Upper lobe of left lung (tissue), 6 donors: Measurements from ENCODE around the gene LPCAT1. TPM values are rescaled to one million over a fixed set of nuclear protein-coding genes. Genes with fewer than 3 reads are reported as not detected.

ENCODE experiments used
- ATAC-seq, 2 donors: fragments of 200-7000 bp; cut with Tn5 transposase; one replicate each; pipeline ENCODE4 v1.9.1; 2022; ENCODE audit warnings: mild to moderate bottlenecking in 2 of 2, moderate library complexity in 2 of 2; ENCODE audit not compliant: low FRiP score in 2 of 2
- DNase-seq, 2 donors: peaks; one replicate each; pipeline ENCODE4 v3.0.0-alpha.2; 2019 to 2020
- H3K27ac ChIP-seq, 4 donors: fragments of 200-600 bp; sonication (generic); one replicate each; pipeline ENCODE4 v1.5.1; 2016 to 2019
- H3K27me3 ChIP-seq, 4 donors: fragments of 200-600 bp; sonication (generic); one replicate each; pipeline ENCODE4 v1.5.1; 2017 to 2019
- H3K36me3 ChIP-seq, 4 donors: fragments of 200-600 bp; sonication (generic); one replicate each; pipeline ENCODE4 v1.5.1; 2016 to 2019
- H3K4me1 ChIP-seq, 4 donors: fragments of 200-600 bp; sonication (generic); one replicate each; pipeline ENCODE4 v1.5.1; 2018 to 2019
- H3K4me3 ChIP-seq, 4 donors: fragments of 200-600 bp; sonication (generic); one replicate each; pipeline ENCODE4 v1.5.1; 2017 to 2019; ENCODE audit warnings: mild to moderate bottlenecking in 2 of 4, moderate library complexity in 1 of 4
- H3K9me3 ChIP-seq, 4 donors: fragments of 200-600 bp; sonication (generic); one replicate each; pipeline ENCODE4 v1.5.1; 2018 to 2019
- CTCF ChIP-seq, 6 experiments: fragments of 450-650 bp in 4 of 6; fragments of 200-600 bp in 2 of 6; sonication (generic) in 2 of 6; IDR thresholded peaks; one replicate each; pipeline ENCODE4 v1.5.1; 2016 to 2019; ENCODE audit warnings: antibody characterized with exemption in 6 of 6
- EP300 ChIP-seq, 4 donors: sonication (generic); formaldehyde crosslinking; IDR thresholded peaks; one replicate each; pipeline ENCODE4 v1.5.1; 2017; ENCODE audit warnings: antibody characterized with exemption in 4 of 4, control low read depth in 2 of 4
- POLR2A ChIP-seq, 4 donors: fragments of 450-650 bp; IDR thresholded peaks; one replicate each; pipeline ENCODE4 v1.5.1; 2016 to 2017; ENCODE audit warnings: antibody characterized with exemption in 4 of 4, mild to moderate bottlenecking in 2 of 4
- POLR2AphosphoS5 ChIP-seq, 2 donors: sonication (generic); formaldehyde crosslinking; IDR thresholded peaks; one replicate each; pipeline ENCODE4 v1.5.1; 2017; ENCODE audit warnings: antibody characterized with exemption in 2 of 2
- WGBS, 2 donors: methylation state at CpG; one replicate each; pipeline ENCODE4 v1.1.5; 2017 to 2018; 5-methylcytosine and 5-hydroxymethylcytosine counted together
- total RNA-seq, 6 donors: library from RNA; depleted of rRNA in 4 of 6; stranded (reverse); fragments of >200 nt in 4 of 6; gene quantifications; one replicate each; pipeline versions ENCODE4 v1.1.0 to v1.2.1, GENCODE V29; 2016 to 2021
- donor health status: DM: no; HTN: no; CAD: no; lungs with moderate emphysema.
- donor health status: DM: no; HTN: yes; CAD: no; lungs with severe emphysema.

LPCAT1 gene
- total RNA-seq, 6 donors from 2014 or later: 403 to 922 (median 538) TPM

DNA sequence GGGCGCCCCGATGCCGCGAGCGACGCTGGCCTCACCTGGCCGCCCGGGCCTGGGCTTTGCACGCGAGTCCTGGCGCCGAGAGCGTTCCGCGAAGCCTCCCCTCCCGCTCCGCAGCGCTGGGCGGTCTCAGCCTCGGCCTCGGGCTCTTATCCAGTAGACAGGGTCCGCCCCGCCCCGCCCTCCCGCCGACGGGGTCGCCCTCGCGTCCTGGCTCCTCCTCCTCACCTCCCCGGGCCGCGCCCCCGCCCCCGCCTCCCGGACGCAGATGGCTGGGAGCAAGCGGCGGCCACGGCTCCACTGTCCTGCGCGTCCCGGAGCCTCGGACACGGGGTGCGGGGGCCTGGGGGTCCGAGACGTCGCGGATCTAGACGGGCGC is 78.5 kb downstream of the LPCAT1 start, which contains the start of gene SLC6A3:
Gene SLC6A3 (minus strand): TSS at position 128 of the 376 bp plus-strand sequence. CDS start 2,243 bp downstream, outside the sequence.
- Histone ChIP-seq H3K4me1 (peaks cover 14 to 23% (median 16%) of the 10 kb centered on the region in 4 donors), H3K27me3 (peaks cover 1 to 44% (median 21%) of the 10 kb centered on the region in 4 donors), H3K27ac (no peak within 1 kb of the TSS), H3K4me3 (peak within 1 kb of the TSS in 3 of 4 donors; percentile 15 to 23 (median 16)), H3K9me3 (no peaks in the 10 kb centered on the region), H3K36me3 (no peaks in the 10 kb centered on the region)
- ATAC-seq (peak in 1 of 2 donors; percentile 59), DNase-seq (peak in 1 of 2 donors; percentile 89)
- 0% methylated on average over 5 of the region's 52 CpGs; no CpG with 5 or more reads in 1 of the 2 donors for WGBS, 2 donors
- TF ChIP-seq CTCF (IDR thresholded peaks at IDR 0.05) (no peak), POLR2A (IDR thresholded peaks at IDR 0.05) (no peak), EP300 (IDR thresholded peaks at IDR 0.05) (no peak), POLR2AphosphoS5 (IDR thresholded peaks at IDR 0.05) (no peak)

- ATAC-seq (no peak), DNase-seq (peak; percentile 15 to 80)
- no peak for TF ChIP-seq EP300 (IDR thresholded peaks at IDR 0.05)
- no peak for TF ChIP-seq CTCF (IDR thresholded peaks at IDR 0.05)
- no peak for TF ChIP-seq POLR2A (IDR thresholded peaks at IDR 0.05)
- TF ChIP-seq POLR2AphosphoS5 (IDR thresholded peaks at IDR 0.05): no peak
- Histone ChIP-seq H3K4me1 (peaks cover 14 to 23% (median 16%) of the 10 kb centered on the region in 4 donors), H3K4me3 (peak overlapping the region in 3 of 4 donors; percentile 15 to 23 (median 16)), H3K27ac (no peak overlapping the region), H3K9me3 (no peaks in the 10 kb centered on the region), H3K36me3 (no peaks in the 10 kb centered on the region), H3K27me3 (peaks cover 1 to 44% (median 21%) of the 10 kb centered on the region in 4 donors)
- 10 to 58% methylated on average over 4 to 37 of the region's 68 CpGs for WGBS, 2 donors
These were observed 79.2 kb downstream of the LPCAT1 start for GRCh38 chr5:1444361-1445189.

DNA sequence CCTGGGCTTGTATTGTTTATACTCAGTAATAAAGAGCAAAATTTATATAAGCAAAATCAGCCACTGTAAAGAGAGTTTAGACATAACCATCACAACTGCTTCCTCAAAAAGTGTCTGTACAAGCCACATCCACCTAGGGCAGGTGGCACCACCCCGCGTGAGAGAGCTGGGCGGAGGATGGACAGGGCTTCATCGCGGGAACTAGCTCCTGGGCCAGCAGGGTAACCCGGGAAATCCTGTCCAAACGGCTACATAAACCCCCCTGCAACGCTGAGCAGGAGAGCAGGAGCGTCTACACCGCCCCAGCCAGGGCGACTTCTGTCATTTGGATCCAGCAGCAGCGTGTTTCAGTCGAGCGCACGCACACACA is 79.8 kb downstream of the LPCAT1 start:
- H3K27me3 ChIP-seq: peaks cover 1 to 44% (median 21%) of the 10 kb centered on the region in 4 donors
- 52 to 57% methylated on average over 15 of the region's 15 CpGs for WGBS, 2 donors
- no peak for ATAC-seq

DNA sequence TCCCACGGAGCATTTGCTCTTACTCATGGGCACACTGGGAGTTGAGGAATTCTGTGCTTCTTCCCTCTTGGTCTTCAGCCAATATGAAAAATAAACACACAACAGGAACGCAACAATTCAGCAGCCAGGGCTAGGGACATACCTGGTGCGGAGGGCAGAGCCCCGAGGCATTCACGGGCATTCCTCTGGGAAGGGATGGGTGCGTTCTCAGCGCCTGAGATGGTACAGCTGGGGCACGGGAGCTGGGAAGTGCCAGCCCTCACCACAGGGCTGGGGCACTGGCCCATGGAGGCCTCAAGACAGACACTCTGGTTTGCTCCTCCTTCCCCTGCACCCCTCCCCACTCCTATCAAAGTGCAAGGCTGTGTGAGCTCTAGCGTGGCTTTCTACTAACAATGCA is 80.6 kb downstream of the LPCAT1 start:
- WGBS, 2 donors: 60 to 64% methylated on average over 8 to 9 of the region's 9 CpGs
- no peak overlapping the region for H3K27ac ChIP-seq
- no peak for TF ChIP-seq POLR2AphosphoS5 (IDR thresholded peaks at IDR 0.05)
- TF ChIP-seq EP300 (IDR thresholded peaks at IDR 0.05): no peak
- no peak for TF ChIP-seq CTCF (IDR thresholded peaks at IDR 0.05)
- no peak for TF ChIP-seq POLR2A (IDR thresholded peaks at IDR 0.05)
- peaks cover 1 to 44% (median 21%) of the 10 kb centered on the region in 4 donors for H3K27me3 ChIP-seq
- H3K36me3 ChIP-seq: no peaks in the 10 kb centered on the region
- H3K4me1 ChIP-seq: peaks cover 14 to 23% (median 16%) of the 10 kb centered on the region in 4 donors
- ATAC-seq: no peak
- DNase-seq: peak in 1 of 2 donors; percentile 8
- H3K9me3 ChIP-seq: no peaks in the 10 kb centered on the region
- no peak overlapping the region for H3K4me3 ChIP-seq

More for the DNA sequence above, 79.8 kb downstream of the LPCAT1 start:
- no peak for DNase-seq
- Histone ChIP-seq H3K4me1 (peaks cover 14 to 23% (median 16%) of the 10 kb centered on the region in 4 donors), H3K36me3 (no peaks in the 10 kb centered on the region), H3K4me3 (no peak overlapping the region), H3K9me3 (no peaks in the 10 kb centered on the region), H3K27ac (no peak overlapping the region)
- TF ChIP-seq CTCF (IDR thresholded peaks at IDR 0.05) (no peak), POLR2A (IDR thresholded peaks at IDR 0.05) (no peak), EP300 (IDR thresholded peaks at IDR 0.05) (no peak), POLR2AphosphoS5 (IDR thresholded peaks at IDR 0.05) (no peak)
